K562 (cell line): Measurements from ENCODE around the gene SRP72. TPM values are rescaled to one million over a fixed set of nuclear protein-coding genes. Genes with fewer than 3 reads are reported as not detected.

ENCODE experiments used
- CHD1 ChIP-seq: fragments of 200-600 bp; sonication (generic); IDR thresholded peaks from one replicate; pipeline ENCODE4 v1.6.1; 2012; ENCODE audit warnings: mild to moderate bottlenecking, moderate library complexity, low read length, inconsistent platforms
- COPS2 ChIP-seq: fragments of 450-650 bp; conservative IDR thresholded peaks from 2 replicates; pipeline ENCODE4 v1.6.1; 2016; ENCODE audit warnings: mild to moderate bottlenecking, moderate library complexity
- GABPB1 ChIP-seq: sonication (generic); formaldehyde crosslinking; IDR thresholded peaks from 2 replicates; pipeline ENCODE4 v1.8.0; 2022; ENCODE audit warnings: mild to moderate bottlenecking, missing genetic modification reagents
- KLF13 ChIP-seq: fragments of 450-650 bp; IDR thresholded peaks from 2 replicates; pipeline ENCODE4 v1.6.1; 2016; ENCODE audit warnings: missing genetic modification characterization, low read depth, mild to moderate bottlenecking, missing compliant biosample characterization, moderate library complexity, borderline replicate concordance
- MTA2 ChIP-seq: fragments of 450-650 bp; IDR thresholded peaks from 2 replicates; pipeline ENCODE4 v1.6.1; 2016; ENCODE audit warnings: low read depth
- PCBP2 ChIP-seq: fragments of 200-400 bp; formaldehyde crosslinking; IDR thresholded peaks from 2 replicates; pipeline ENCODE4 v1.6.1; 2018; ENCODE audit warnings: low read length, low read depth, mild to moderate bottlenecking, moderate library complexity; ENCODE audit not compliant: poor library complexity, severe bottlenecking
- PURB ChIP-seq: sonication (generic); formaldehyde crosslinking; IDR thresholded peaks from 2 replicates; pipeline ENCODE4 v1.9.0; 2021; ENCODE audit warnings: low read depth, mild to moderate bottlenecking, missing genetic modification reagents
- RBM34 ChIP-seq: fragments of 200-400 bp; formaldehyde crosslinking; IDR thresholded peaks from 2 replicates; pipeline ENCODE4 v1.6.1; 2018; ENCODE audit warnings: low read length, borderline replicate concordance; ENCODE audit not compliant: insufficient read depth
- RCOR1 ChIP-seq, 2 experiments: IDR thresholded peaks; 2 replicates each; pipeline ENCODE4 v1.6.1; 2012; ENCODE audit warnings: low read depth in 2 of 2, low read length in 2 of 2, borderline replicate concordance in 1 of 2, improper control_type of control experiment in 1 of 2
- SIN3A ChIP-seq, 2 experiments: fragments of 150-350 bp in 1 of 2; IDR thresholded peaks; 2 replicates each; pipeline ENCODE4 v1.6.1; 2011 to 2016; ENCODE audit warnings: borderline replicate concordance in 2 of 2, low read depth in 2 of 2, low read length in 2 of 2, mild to moderate bottlenecking in 2 of 2, moderate library complexity in 2 of 2; ENCODE audit not compliant: control insufficient read depth in 1 of 2
- SMAD3 ChIP-seq: fragments of 450-650 bp; formaldehyde crosslinking; conservative IDR thresholded peaks from 2 replicates; pipeline ENCODE4 v1.4.0; 2020; ENCODE audit warnings: mild to moderate bottlenecking
- ZNF764 ChIP-seq: fragments of 250-450 bp; sonication (Bioruptor Pico); IDR thresholded peaks from 2 replicates; pipeline ENCODE4 v1.4.0; 2020; ENCODE audit warnings: low read depth, mild to moderate bottlenecking, moderate library complexity
- polyA plus RNA-seq, 8 experiments: library from polyadenylated mRNA; depleted of rRNA in 4 of 8; stranded (reverse) in 5 of 8; unstranded in 3 of 8; fragments of >200 nt; fragmentation: Nextera tagmentation in 2 of 8; fragmentation: Illumina TruSeq in 1 of 8; extraction: Ambion mirVana in 2 of 8; extraction: Trizol in 1 of 8; gene quantifications; 2 replicates each; pipeline versions ENCODE4 v1.2.1 to v1.2.3, GENCODE V29; 2011 to 2014; ENCODE audit warnings: inconsistent platforms in 1 of 8, missing spikeins in 1 of 8
- total RNA-seq, 7 experiments: library from RNA; depleted of rRNA in 6 of 7; stranded (reverse); fragments of >200 nt in 6 of 7; fragmentation: Illumina TruSeq in 2 of 7; extraction: Trizol in 2 of 7; gene quantifications; 2 replicates each; pipeline versions ENCODE4 v1.2.1 to v1.2.3, GENCODE V29; 2011 to 2021; ENCODE audit warnings: low replicate concordance in 1 of 7
- TF ChIP-seq, protein P1 (sequence below): fragments of 450-650 bp; IDR thresholded peaks from 2 replicates; pipeline ENCODE4 v1.7.1; 2018; ENCODE audit warnings: mild to moderate bottlenecking, low read depth; ENCODE audit not compliant: partially characterized antibody
- TF ChIP-seq, protein P2 (sequence below): fragments of 250-450 bp; sonication (Bioruptor Pico); IDR thresholded peaks from 2 replicates; pipeline ENCODE4 v1.4.0; 2020; ENCODE audit warnings: mild to moderate bottlenecking, moderate library complexity, borderline replicate concordance
- TF ChIP-seq, protein P3 (sequence below): fragments of 450-650 bp; formaldehyde crosslinking; IDR thresholded peaks from 2 replicates; pipeline ENCODE4 v1.4.0; 2020; ENCODE audit warnings: mild to moderate bottlenecking
- TF ChIP-seq, protein P4 (sequence below): fragments of 450-650 bp; IDR thresholded peaks from 2 replicates; pipeline ENCODE4 v1.6.1; 2016; ENCODE audit warnings: borderline replicate concordance

Gene SRP72
- total and polyA plus RNA-seq, 9 of the 15 experiments (the other 6 are each of a cell fraction or from before 2014, with no cell fraction given), result 124 to 341 (median 202) TPM

DNA sequence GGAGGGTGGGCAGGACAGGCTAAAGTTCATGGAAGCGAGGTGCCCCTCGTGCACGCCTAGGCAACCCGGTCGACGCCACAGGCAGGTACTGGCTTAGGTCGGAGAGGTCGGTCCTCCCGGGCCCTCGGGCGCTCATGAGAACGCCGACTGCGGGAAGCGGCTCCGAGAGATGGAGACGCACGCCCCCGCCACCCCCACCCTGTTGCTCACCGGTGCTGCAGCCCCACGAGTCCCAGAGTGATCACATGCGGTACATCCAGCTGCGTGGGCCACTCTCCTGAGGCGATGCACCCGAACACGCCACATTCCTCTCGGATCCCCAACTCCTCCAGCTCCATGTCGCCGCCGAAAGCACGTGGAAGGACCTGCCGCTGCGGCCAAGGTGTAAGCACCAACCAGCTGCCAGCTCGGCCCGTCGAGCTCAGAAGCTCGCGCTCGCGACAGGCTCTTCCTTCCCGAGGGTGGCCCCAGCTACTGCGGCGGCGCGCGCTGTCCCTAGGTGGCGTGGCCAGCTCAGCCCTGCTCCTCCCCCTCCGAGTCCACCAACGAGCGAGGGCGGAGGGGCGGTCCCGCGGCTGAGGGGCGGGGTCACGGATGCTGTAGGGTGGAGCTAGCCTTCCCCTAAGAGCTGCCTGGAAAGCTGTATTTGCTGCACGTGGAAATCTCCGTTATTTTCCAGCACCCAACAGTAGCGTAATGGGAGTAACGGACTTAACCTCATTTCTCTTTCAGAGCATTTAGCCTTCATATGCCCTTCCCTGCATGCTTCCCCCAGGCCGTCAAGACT is 32.1 kb upstream of the SRP72 start, which contains the start of gene PPAT (continued):
- TF ChIP-seq SIN3A (IDR thresholded peaks at IDR 0.05; ENCODE audit: borderline replicate concordance in 2 of 2, control insufficient read depth in 1 of 2, low read depth in 2 of 2, low read length in 2 of 2), result peak; percentile 74 to 94; a peak in 3 of 4 replicates
- no peak for TF ChIP-seq COPS2
- TF ChIP-seq PCBP2, result no peak
- TF ChIP-seq, protein P1, sequence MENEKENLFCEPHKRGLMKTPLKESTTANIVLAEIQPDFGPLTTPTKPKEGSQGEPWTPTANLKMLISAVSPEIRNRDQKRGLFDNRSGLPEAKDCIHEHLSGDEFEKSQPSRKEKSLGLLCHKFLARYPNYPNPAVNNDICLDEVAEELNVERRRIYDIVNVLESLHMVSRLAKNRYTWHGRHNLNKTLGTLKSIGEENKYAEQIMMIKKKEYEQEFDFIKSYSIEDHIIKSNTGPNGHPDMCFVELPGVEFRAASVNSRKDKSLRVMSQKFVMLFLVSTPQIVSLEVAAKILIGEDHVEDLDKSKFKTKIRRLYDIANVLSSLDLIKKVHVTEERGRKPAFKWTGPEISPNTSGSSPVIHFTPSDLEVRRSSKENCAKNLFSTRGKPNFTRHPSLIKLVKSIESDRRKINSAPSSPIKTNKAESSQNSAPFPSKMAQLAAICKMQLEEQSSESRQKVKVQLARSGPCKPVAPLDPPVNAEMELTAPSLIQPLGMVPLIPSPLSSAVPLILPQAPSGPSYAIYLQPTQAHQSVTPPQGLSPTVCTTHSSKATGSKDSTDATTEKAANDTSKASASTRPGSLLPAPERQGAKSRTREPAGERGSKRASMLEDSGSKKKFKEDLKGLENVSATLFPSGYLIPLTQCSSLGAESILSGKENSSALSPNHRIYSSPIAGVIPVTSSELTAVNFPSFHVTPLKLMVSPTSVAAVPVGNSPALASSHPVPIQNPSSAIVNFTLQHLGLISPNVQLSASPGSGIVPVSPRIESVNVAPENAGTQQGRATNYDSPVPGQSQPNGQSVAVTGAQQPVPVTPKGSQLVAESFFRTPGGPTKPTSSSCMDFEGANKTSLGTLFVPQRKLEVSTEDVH, result no peak
- TF ChIP-seq ZNF764 (CRISPR knock-in tag), result no peak
- TF ChIP-seq, protein P2, sequence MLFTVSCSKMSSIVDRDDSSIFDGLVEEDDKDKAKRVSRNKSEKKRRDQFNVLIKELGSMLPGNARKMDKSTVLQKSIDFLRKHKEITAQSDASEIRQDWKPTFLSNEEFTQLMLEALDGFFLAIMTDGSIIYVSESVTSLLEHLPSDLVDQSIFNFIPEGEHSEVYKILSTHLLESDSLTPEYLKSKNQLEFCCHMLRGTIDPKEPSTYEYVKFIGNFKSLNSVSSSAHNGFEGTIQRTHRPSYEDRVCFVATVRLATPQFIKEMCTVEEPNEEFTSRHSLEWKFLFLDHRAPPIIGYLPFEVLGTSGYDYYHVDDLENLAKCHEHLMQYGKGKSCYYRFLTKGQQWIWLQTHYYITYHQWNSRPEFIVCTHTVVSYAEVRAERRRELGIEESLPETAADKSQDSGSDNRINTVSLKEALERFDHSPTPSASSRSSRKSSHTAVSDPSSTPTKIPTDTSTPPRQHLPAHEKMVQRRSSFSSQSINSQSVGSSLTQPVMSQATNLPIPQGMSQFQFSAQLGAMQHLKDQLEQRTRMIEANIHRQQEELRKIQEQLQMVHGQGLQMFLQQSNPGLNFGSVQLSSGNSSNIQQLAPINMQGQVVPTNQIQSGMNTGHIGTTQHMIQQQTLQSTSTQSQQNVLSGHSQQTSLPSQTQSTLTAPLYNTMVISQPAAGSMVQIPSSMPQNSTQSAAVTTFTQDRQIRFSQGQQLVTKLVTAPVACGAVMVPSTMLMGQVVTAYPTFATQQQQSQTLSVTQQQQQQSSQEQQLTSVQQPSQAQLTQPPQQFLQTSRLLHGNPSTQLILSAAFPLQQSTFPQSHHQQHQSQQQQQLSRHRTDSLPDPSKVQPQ (CRISPR knock-in tag), result no peak
- peak; percentile 98 for TF ChIP-seq CHD1
- no peak for TF ChIP-seq MTA2
- TF ChIP-seq RBM34, result no peak
- TF ChIP-seq SMAD3 (CRISPR knock-in tag), result no peak
- TF ChIP-seq GABPB1 (CRISPR knock-in tag), result peak; percentile 5; the same call in 1 of the 2 replicates
- TF ChIP-seq, protein P3, sequence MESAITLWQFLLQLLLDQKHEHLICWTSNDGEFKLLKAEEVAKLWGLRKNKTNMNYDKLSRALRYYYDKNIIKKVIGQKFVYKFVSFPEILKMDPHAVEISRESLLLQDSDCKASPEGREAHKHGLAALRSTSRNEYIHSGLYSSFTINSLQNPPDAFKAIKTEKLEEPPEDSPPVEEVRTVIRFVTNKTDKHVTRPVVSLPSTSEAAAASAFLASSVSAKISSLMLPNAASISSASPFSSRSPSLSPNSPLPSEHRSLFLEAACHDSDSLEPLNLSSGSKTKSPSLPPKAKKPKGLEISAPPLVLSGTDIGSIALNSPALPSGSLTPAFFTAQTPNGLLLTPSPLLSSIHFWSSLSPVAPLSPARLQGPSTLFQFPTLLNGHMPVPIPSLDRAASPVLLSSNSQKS, result no peak
- TF ChIP-seq, protein P4, sequence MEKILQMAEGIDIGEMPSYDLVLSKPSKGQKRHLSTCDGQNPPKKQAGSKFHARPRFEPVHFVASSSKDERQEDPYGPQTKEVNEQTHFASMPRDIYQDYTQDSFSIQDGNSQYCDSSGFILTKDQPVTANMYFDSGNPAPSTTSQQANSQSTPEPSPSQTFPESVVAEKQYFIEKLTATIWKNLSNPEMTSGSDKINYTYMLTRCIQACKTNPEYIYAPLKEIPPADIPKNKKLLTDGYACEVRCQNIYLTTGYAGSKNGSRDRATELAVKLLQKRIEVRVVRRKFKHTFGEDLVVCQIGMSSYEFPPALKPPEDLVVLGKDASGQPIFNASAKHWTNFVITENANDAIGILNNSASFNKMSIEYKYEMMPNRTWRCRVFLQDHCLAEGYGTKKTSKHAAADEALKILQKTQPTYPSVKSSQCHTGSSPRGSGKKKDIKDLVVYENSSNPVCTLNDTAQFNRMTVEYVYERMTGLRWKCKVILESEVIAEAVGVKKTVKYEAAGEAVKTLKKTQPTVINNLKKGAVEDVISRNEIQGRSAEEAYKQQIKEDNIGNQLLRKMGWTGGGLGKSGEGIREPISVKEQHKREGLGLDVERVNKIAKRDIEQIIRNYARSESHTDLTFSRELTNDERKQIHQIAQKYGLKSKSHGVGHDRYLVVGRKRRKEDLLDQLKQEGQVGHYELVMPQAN, result peak; percentile 95
- TF ChIP-seq KLF13 (tag), result no peak
- TF ChIP-seq PURB (CRISPR knock-in tag), result no peak
- TF ChIP-seq RCOR1 (IDR thresholded peaks at IDR 0.05; ENCODE audit: borderline replicate concordance in 1 of 2, low read depth in 2 of 2, low read length in 2 of 2), result no peak; a peak in 1 of 4 replicates
